HG02798 (cell line): ENCODE data around the gene GLRA1.
A peak's percentile ranks its signal among the peaks of the same experiment; 100 is the strongest.
"Not testable (repeated sequence)": the region's sequence is repeated elsewhere in the genome, so short reads cannot be mapped to it uniquely, and the experiment has no call there.

Experiments used
- ATAC-seq: cut with Tn5 transposase; IDR thresholded peaks from one replicate; pipeline ENCODE4 v1.9.1; 2021; ENCODE audit warnings: mild to moderate bottlenecking; ENCODE audit not compliant: unreplicated experiment, poor library complexity

Gene GLRA1

DNA sequence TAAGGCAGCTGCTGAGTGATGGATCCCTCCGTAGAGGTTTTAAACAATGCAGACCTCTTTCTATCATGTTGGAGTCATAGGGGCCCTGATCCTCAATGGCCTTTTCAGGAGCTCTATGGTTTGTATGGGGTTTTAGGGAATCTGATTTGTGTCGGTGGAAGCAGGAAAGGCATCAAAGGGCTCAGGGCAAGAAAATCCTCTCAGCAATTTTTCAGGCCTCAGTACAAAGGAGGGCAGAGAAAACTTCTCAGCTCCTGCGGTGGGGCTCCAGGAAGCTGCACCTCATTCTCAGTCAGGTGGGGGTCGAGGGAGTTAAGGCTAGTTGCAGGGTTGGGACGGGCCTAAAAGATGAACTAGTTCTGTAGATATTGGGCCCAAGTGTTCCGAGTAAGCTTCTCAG, 35.0 kb downstream of the GLRA1 start:
- ATAC-seq, result no peak

DNA sequence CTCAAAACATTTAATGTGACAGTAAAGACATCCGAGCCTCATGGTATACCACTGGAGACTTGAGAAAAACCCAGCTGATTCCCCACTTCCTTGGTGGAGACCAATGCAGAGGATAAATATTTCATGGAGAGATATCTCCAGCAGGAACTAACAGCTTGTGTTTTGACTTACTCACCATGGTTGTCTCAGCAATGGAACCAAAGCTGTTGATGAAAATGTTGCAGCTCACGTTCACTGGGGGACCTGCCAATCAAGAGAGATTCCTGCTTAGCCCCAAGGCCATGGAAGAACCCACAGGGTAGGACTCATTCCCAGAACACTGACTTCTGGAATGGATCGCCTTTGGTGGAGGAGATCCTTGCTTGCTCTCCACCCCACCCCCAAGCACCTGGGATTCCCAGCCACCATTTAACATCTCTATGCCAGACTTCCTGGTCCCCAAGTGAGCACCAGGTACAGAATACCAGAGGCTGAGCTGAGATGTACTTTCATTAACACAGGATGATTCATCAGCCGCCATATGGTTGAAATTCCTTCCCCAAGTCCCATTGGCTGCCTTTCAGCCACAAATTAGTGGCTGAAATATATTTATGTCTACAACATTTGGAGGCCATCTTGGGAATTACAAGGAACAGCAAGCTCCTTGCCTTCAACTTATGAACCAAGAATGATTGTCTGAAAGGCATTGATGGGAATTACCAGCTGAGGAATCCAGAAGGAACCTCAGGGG, 37.9 kb downstream of the GLRA1 start:
- ATAC-seq, result no peak

DNA sequence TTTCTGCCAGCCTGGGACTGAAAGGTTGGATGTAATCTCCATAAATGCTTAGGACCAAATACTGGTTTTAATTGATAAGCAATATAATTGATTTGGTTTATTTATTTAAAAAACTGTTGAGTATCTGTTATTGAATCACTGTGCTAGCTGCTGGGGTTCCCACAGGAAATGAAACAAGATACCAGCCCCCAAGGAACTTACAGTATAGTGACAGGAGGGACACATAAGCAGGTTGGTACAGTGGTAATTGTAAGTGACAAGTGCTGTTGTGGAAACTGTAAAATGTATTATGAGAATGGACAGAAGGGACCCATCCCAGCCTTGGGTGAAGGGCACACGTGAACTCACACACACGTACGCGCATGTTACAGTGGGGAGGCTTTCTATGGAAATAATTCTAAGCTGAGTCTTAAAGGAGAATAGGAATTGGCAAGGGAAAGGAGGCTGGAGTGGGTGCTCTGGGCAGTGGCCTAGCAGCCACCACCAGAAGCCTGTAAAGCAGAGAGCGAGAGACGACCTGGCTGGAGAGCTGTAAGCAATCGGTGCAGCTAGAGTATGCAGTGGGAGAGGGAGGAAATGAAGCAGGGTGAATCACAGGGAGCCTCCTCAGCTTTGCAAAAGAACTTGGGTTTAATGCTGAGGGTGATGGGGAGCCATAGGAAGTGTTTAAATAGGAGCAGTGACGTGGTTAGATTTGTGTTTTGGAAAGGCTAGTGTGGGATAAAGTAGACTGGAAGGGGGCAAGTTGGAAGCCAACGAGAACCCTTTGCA, 39.3 kb downstream of the GLRA1 start:
- ATAC-seq, result no peak

DNA sequence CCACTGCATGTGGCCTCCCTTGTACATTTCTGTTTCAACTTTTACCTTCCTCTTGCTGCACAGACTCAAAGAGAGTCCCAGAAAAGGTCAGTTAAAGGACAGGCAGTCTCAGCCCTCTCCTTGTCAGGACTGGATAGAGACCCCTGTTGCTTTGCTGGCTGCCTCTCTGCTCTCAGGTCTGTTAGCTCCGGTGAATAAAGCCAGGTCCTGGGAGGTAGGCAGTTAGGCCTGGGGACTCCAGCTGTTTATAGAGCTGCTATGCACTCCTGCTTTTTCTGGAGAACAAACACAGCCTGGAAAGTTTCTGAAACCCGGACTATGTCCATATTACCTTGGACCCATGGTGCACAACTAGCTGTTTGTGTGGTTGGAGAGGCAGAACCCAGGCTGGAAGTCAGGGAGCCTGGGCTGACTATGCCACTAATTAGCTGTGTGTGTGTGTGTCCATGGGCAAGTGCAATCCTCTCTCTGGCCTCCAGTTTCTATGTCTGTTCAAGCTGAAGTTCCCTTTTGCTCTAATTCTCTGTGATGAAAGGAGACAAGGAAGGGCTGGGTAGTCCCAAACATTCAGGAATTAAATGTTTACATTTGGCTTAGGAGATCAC, 42.9 kb downstream of the GLRA1 start:
- ATAC-seq, result no peak

DNA sequence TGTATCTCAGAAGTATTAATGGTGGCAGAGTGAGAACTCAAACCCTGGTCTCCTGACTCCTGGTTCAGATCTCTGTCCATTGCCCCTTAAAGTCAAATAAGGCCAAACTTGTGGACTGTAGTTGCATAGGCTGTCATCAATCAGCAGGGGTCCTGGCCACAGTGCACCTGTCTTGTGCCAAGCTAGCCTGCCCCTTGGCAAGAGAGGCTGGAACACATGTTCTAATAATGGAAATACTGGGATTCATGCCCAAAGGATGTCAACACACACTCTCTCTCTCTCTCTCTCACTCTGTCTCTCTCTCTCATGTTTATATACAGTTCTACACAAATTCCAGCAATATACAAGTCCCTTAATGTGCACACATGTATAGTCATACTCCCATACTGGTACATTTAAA, 44.3 kb downstream of the GLRA1 start:
- no peak for ATAC-seq

DNA sequence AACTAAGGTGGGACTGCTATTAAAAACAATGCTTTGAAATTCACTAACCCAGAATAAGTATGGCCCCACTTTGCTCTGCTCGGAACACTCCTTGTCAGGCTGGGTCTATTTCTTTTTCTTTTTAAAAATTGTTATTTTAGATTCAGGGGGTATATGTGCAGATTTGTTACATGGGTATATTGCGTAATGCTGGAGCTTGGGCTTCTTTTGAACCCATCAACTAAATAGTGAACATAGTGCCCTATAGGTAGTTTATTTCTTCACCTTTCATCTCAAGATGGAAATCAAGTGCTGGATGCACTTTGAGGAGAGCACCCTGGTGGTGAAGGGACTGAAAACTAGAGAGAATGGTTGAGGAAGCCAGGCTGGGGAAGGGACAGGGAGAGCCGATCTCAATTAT, 51.0 kb downstream of the GLRA1 start:
- ATAC-seq, result no peak

DNA sequence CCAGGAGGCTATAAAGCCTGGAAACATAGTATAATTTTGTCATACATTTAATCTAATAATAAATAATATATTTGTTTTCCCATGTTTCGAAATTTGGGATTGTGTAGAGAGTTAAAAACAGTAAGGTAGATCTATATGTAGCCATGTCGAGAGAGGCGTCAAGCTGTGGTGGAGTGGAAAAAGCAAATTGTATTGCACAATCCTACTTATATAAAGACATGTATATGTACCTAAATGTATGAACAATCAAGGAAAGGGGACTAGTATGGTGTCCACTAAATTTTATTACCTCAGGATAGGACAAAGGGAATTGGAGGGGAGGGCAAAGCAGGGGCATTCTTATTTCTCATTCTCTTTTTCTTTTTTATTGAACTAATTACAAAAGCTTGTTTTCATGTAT, 52.0 kb downstream of the GLRA1 start:
- ATAC-seq, result no peak

DNA sequence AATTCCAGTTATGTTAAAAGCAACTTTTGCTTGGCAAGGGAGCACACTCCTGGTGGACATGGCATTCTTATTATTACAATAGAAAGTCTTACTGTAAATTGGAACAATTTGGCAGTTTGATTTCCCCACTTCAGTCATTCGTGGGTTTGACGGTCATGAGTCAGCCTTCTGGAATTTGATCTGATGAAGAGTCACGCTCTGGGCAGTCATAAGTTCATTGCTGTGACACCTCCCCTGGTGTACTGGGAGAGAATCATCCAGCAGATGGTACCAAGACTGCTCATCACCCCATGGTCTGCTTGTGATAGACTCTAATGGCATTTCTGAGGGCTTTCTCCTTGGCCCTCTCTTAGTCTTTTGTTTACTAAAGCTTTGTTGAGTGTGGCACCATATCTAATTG, 53.8 kb downstream of the GLRA1 start:
- no peak for ATAC-seq

DNA sequence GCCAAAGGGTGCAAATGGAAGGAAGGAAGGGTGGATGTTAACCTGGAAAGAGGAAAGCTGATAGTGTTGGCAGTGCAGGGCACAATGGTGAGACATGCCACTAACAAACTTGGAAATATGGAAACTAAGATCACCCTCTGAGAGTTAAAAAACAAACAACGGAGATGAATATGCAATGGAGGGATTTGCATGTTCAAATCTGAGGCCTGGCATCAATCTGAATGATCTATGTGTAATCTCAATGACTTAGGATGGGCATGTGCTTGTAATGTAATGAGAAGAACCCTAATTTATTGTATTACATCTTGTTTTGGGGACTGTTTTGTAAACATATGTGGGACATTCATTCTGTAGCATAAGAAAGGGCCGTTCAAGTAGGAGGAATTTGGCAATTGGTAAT, 54.4 kb downstream of the GLRA1 start:
- ATAC-seq, result no peak

DNA sequence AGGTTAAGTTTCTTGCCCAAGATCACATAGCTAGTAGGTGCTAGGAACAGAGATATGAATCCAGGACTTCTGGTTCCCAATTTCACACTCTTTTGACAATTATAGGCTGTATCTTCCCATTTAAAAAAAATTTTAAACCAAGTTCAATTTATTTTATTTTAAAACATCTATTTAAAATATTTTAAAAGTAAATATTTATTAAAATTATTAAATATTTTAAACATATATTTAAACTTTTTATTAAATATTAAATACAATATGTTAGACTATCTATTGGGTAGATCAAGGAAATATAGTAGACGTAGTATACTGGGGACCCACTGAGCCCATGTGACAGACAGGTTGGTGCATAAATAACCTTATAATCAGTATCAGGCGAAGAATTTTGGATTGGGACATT, 54.8 kb downstream of the GLRA1 start:
- ATAC-seq, result no peak

DNA sequence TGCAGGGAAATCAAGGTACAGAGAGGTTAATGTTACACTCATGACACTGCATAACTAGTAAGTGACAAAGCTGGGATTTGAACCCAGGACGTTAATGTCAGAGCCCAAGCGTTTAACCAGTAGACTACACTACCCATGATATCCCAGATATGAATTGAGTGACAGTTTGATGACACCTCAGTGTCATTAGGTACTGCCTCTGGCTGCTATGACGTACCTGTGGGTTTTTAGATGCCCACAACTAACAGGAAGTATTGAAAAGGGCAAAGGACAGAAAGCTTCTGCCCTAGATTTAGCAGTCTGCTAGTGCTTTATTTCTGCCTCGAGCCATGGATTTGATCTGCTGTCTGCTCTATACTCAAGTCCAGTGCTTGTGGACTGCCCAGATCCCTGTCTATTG, 56.2 kb downstream of the GLRA1 start:
- ATAC-seq, result peak; percentile 40

DNA sequence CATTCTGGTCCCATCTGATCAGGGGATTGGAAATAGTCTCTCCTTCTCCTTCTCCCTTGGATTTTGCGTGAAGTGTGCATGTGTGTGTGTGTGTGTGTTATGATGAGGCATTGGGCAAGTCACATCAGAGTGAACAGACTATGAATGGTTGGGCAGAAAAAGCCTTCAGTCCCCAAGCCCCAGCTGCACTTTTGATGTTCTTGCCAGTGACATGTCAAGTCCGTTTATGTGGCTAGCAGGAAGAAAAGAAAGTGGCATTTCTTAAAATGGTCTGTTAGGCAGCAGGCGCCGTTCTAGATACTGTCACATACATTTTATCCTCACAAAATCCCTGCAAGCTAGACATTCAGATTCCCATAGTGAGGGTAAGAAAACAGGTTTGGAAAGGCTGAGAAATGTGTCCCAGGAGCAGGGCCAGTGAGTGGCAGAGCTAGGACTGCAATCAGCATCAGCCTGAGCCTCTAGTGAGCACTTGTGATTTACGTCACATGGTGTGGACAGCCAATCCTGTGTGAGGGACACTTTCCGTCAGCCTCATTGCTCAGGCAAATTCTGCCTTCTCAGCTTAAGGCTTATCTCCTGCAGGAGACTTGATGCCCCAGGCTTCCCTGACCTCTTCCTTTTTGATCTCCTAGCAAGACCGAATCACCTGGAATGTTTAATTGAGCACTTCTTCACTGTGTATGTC, 60.4 kb downstream of the GLRA1 start:
- ATAC-seq, result no peak

DNA sequence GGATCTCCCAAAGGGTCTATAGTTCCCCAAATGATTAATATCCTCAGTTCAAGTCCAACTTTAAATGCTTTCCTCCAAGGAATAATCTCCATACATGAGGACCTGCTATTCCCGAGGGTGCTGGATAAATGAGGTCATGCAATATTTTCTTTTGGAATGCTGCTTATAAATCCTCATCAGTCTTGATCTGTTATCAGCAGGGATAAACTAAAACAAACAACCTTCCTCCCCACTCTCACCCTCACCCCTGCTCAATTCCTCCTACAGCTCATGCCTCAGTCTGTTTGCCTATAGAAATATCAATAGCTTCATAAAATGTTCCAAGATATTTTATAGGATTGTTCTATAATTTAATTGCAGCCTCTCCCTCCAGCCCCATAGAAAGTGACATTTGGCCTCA, 61.1 kb downstream of the GLRA1 start:
- ATAC-seq, result no peak

DNA sequence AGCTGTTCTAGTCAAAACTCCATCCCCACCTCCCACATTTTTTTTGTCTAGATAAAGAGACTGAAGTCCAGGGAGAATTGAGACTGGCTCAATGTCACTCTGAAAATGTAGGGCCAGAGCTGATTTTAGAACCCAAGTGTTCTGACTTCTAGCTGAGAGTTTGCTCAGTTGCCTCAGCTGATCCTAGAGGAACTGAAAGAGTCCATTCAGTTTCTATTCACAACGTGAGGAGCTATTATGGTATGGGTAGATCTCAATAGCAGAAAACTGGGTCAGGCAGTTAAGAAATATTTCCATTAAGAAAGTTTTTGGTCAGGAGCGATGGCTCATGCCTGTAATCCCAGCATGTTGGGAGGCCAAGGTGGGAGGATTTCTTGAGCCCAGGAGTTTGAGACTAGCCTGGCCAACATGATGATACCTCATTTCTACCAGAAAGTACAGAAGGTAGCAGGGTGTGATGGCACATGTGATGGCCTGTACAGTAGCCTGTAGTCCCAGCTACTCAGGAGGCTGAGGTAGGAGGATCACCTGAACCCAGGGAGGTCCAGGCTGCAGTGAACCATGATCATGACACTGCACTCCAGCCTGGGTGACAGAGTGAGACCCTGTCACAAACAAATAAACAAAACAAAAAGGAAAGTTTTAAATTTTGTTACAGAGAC, 61.7 kb downstream of the GLRA1 start:
- ATAC-seq, result peak; percentile 81

DNA sequence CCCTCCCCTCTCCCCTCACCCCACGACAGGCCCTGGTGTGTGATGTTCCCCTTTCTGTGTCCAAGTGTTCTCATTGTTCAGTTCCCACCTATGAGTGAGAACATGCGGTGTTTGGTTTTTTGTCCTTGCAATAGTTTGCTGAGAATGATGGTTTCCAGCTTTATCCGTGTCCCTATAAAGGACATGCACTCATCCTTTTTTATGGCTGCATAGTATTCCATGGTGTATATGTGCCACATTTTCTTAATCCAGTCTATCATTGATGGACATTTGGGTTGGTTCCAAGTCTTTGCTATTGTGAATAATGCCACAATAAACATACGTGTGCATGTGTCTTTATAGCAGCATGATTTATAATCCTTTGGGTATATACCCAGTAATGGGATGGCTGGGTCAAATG, 63.8 kb downstream of the GLRA1 start:
- not testable (repeated sequence) for ATAC-seq

DNA sequence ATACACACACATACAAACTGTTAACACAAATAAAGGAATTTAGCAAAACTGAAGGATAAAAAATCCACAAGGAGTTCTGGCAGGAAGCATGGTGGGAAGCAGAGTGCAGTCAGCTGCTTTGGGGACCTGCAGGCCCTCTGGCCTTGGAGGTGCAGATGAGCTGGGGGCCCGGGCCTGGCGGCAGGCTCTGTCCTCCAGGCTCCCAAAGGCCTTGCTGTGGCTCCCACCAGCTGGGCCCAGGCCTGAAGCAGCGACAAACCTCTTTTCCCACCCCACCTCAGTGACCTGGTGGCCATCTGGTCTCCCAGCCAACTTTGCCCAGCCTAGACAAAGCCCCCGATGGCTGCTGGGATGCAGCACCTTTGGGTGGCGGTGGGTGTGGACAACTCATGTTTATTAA, 67.8 kb downstream of the GLRA1 start:
- no peak for ATAC-seq

DNA sequence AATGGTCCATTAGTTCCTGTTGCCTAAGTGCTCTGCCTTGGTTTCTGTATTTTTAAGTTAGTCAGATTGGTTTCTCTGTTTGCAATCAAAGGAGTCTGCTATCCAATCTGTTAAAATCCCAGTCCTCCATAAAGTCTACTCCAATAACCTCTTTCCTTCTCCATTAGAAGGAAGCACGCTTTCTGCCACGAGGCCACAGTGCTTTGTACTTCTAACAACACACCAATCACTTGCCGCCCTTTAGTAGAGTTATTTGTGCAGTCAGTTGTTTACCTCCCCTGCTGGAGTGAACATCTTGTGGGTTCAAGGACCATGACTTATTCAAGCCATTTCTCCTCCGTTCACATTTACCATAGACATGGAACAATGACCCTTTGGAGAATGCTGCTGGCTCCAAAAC, 69.0 kb downstream of the GLRA1 start:
- ATAC-seq, result no peak

DNA sequence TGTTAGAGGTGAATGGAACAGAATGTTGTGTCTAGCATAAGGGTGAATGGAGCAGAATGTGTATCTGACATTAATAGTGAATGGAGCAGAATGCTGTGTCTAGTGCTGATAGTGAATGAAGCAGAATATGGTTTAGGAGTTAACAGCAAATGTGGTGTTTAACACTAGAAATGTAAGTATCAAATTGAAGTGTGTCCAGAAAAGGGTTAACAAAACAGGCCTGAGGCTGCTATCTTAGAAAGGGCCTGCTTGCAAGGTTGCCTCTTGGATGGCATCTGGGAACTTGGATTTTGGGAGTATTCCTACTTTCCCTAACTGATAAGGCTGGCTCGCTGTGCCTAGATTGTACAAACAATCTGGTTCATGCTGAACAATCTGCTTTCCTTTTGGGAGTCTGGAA, 76.8 kb downstream of the GLRA1 start:
- ATAC-seq, result no peak

DNA sequence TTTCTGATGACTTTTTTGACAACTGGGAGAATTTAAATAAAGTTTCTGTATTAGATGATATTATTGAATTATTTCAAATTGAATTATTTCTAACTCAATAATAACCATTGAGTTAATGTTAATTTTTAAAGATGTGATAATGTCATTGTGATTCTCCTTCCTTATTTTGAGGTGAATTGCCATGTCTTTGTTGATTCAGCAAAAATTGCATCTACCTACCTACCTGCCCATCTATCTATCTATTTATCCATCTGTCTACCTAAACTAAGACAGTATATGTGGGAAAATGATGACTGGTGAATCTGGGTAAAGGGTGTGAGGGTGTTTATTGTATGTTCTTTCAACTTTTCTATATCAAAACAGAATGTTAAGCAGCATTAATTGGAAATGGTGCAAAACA, 77.9 kb downstream of the GLRA1 start:
- ATAC-seq, result no peak

DNA sequence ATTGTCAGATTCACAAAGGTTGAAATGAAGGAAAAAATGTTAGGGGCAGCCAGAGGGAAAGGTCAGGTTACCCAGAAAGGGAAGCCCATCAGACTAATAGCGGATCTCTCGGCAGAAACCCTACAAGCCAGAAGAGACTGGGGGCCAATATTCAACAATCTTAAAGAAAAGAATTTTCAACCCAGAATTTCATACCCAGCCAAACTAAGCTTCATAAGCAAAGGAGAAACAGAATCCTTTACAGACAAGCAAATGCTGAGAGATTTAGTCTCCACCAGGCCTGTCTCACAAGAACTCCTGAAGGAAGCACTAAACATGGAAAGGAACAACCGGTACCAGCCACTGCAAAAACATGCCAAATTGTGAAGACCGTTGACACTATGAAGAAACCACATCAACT, 91.8 kb downstream of the GLRA1 start:
- ATAC-seq, result not testable (repeated sequence)

DNA sequence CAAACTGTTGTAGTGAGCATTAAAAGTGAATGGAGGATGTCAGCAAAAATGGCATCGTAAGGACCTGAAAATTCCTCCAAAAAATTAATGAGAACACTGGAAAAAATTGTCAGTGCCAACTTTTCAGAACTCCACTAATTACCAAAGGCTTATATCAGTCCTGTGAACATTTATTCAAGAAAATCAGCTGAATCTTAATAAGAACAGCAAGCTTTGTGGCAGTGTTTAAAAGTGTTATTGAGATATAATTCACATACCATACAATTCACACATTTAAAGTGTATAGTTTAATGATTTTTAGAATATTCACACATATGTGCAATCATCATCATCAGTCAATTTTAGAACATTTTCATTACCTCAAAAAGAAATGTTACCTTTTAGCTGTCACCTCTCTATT, 95.3 kb downstream of the GLRA1 start:
- ATAC-seq, result no peak
